Ammon's horn (tissue), 1 donor: ENCODE measurements around the gene MGAT5B.
"Not testable (repeated sequence)": the region's sequence is repeated elsewhere in the genome, so short reads cannot be mapped to it uniquely, and the experiment has no call there.

ENCODE experiments used
- DNase-seq: peaks from one replicate; pipeline ENCODE4 v3.0.0-alpha.2; 2016; ENCODE audit warnings: low spot score

MGAT5B gene

GRCh38 chr17:76868176-76868668, at the start of gene MGAT5B:
Gene MGAT5B (plus strand): TSS chr17:76868404. CDS start chr17:76869030, 626 bp downstream.
- DNase-seq: peak; percentile 80

GRCh38 chr17:76820039-76820438, 48.2 kb upstream of the MGAT5B start:
- no peak for DNase-seq

- DNase-seq: no peak
Measured at GRCh38 chr17:76820561-76820960, 47.6 kb upstream of the MGAT5B start.

- no peak for DNase-seq
Measured at GRCh38 chr17:76822184-76822778, 45.9 kb upstream of the MGAT5B start.

- no peak for DNase-seq
Measured at GRCh38 chr17:76824093-76824492, 44.1 kb upstream of the MGAT5B start.

- no peak for DNase-seq
Measured at GRCh38 chr17:76826330-76827068, 41.7 kb upstream of the MGAT5B start.

- DNase-seq: no peak
Measured at GRCh38 chr17:76827736-76828135, 40.5 kb upstream of the MGAT5B start.

- peak; percentile 23 for DNase-seq
Measured at GRCh38 chr17:76830987-76831715, 37.1 kb upstream of the MGAT5B start.

- no peak for DNase-seq
Measured at GRCh38 chr17:76833034-76833644, 35.1 kb upstream of the MGAT5B start.

- DNase-seq: no peak
Measured at GRCh38 chr17:76833747-76834146, 34.5 kb upstream of the MGAT5B start.

GRCh38 chr17:76834870-76835269, 33.3 kb upstream of the MGAT5B start:
- no peak for DNase-seq

- no peak for DNase-seq
Measured at GRCh38 chr17:76840443-76840767, 27.8 kb upstream of the MGAT5B start.

GRCh38 chr17:76840884-76841775, 27.1 kb upstream of the MGAT5B start:
- DNase-seq: no peak

- DNase-seq: no peak
Measured at GRCh38 chr17:76841776-76842405, 26.3 kb upstream of the MGAT5B start.

- DNase-seq: not testable (repeated sequence)
Measured at GRCh38 chr17:76843068-76843467, 25.1 kb upstream of the MGAT5B start.

- no peak for DNase-seq
Measured at GRCh38 chr17:76843703-76844484, 24.3 kb upstream of the MGAT5B start.

GRCh38 chr17:76844485-76844829, 23.7 kb upstream of the MGAT5B start:
- no peak for DNase-seq

- no peak for DNase-seq
Measured at GRCh38 chr17:76844846-76845245, 23.4 kb upstream of the MGAT5B start.

- no peak for DNase-seq
Measured at GRCh38 chr17:76845541-76846017, 22.6 kb upstream of the MGAT5B start.

GRCh38 chr17:76847031-76847430, 21.2 kb upstream of the MGAT5B start:
- no peak for DNase-seq
